AG09309 (cell line): ENCODE results near the gene LIN7A.

ENCODE experiments used
- DNase-seq: peaks from one replicate; pipeline ENCODE4 v3.0.0-alpha.2; 2010; ENCODE audit warnings: low read depth
- H3K4me3 ChIP-seq: 2 replicates; pipeline ENCODE4 v1.5.1; 2011; ENCODE audit warnings: mild to moderate bottlenecking, low read depth, low read length, moderate library complexity; ENCODE audit not compliant: control insufficient read depth
- CTCF ChIP-seq: IDR thresholded peaks from 2 replicates; pipeline ENCODE4 v1.5.1; 2011; ENCODE audit warnings: mild to moderate bottlenecking, low read depth, low read length, inconsistent platforms; ENCODE audit not compliant: insufficient read depth, control insufficient read depth; ENCODE audit errors: missing control alignments

Gene LIN7A

GRCh38 chr12:80925983-80926382 is 11.8 kb downstream of the LIN7A start:
- TF ChIP-seq CTCF = no peak

DNA sequence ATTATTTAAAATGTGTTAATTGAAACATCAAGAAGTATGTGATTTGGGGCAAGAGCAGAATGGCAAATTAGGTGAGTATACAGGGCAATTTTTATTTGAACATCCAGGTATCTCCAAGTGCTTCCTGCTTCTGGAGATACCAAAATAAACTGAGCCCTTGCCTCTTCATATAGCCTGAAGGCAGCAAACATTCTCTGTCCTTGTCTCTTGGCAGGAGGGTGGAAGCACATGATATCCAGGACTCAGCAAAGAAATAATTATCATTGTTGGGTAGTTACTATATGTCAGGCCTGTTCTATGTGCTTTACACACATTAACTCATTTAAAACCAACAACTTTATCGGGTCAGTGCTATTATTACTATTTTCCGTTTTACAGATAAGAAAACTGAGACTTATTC is 12.5 kb downstream of the LIN7A start:
- no peak overlapping the region for H3K4me3 ChIP-seq
- no peak for DNase-seq
- TF ChIP-seq CTCF = no peak

More at GRCh38 chr12:80925983-80926382, 11.8 kb downstream of the LIN7A start:
- no peak for DNase-seq
- H3K4me3 ChIP-seq = no peak overlapping the region

DNA sequence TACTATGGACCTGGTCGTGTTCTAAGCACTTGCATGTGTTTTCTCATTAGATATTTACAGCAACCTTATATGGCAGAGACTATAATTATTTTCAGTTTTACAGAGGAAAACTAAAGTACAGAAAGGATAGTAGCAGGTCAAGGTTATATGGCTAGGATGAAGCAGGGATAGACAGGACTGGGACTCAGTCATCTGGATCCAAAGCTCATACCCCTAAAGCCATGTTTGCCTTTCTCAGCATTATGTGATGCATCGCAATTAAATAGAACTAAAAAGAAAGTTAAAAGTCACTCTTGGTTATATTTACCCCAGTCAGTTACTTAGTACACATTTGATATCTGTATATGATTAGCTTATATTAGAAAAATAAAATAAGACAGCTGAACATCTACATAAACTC is 13.3 kb downstream of the LIN7A start:
- TF ChIP-seq CTCF = no peak
- no peak overlapping the region for H3K4me3 ChIP-seq
- DNase-seq = no peak

- no peak overlapping the region for H3K4me3 ChIP-seq
- DNase-seq = no peak
- no peak for TF ChIP-seq CTCF
Measured at GRCh38 chr12:80920006-80920405, 17.7 kb downstream of the LIN7A start.

- no peak for TF ChIP-seq CTCF
- H3K4me3 ChIP-seq = no peak overlapping the region
- no peak for DNase-seq
Measured at GRCh38 chr12:80917651-80918050, 20.1 kb downstream of the LIN7A start.

GRCh38 chr12:80912901-80913770 is 24.6 kb downstream of the LIN7A start:
- TF ChIP-seq CTCF = no peak
- no peak for DNase-seq
- H3K4me3 ChIP-seq = no peak overlapping the region
